GM21423 (cell line): ENCODE data around the gene KCNN2.
A peak's percentile ranks its signal among the peaks of the same experiment; 100 is the strongest.

Experiments
- ATAC-seq: cut with Tn5 transposase; IDR thresholded peaks from one replicate; pipeline ENCODE4 v1.9.1; 2021; ENCODE audit warnings: mild to moderate bottlenecking, moderate library complexity; ENCODE audit not compliant: unreplicated experiment

Gene KCNN2

GRCh38 chr5:114362197-114362976, 517 bp downstream of the KCNN2 start:
- peak; percentile 26 for ATAC-seq

GRCh38 chr5:114362977-114363761, 1.3 kb downstream of the KCNN2 start:
- no peak for ATAC-seq

GRCh38 chr5:114363837-114364236, 2.0 kb downstream of the KCNN2 start:
- ATAC-seq, result no peak

GRCh38 chr5:114367029-114367428, 5.2 kb downstream of the KCNN2 start:
- no peak for ATAC-seq

GRCh38 chr5:114369680-114370417, 8.0 kb downstream of the KCNN2 start:
- no peak for ATAC-seq

- ATAC-seq, result no peak
Measured at GRCh38 chr5:114377050-114377844, 15.4 kb downstream of the KCNN2 start.

- no peak for ATAC-seq
Measured at GRCh38 chr5:114377946-114378345, 16.1 kb downstream of the KCNN2 start.

GRCh38 chr5:114380721-114381120, 18.9 kb downstream of the KCNN2 start:
- ATAC-seq, result no peak

GRCh38 chr5:114387433-114387832, 25.6 kb downstream of the KCNN2 start:
- no peak for ATAC-seq

- ATAC-seq, result no peak
Measured at GRCh38 chr5:114390431-114390830, 28.6 kb downstream of the KCNN2 start.

- no peak for ATAC-seq
Measured at GRCh38 chr5:114391321-114391720, 29.5 kb downstream of the KCNN2 start.

- ATAC-seq, result no peak
Measured at GRCh38 chr5:114393159-114393558, 31.3 kb downstream of the KCNN2 start.

GRCh38 chr5:114402206-114402605, 40.3 kb downstream of the KCNN2 start:
- no peak for ATAC-seq

GRCh38 chr5:114407783-114408182, 45.9 kb downstream of the KCNN2 start:
- no peak for ATAC-seq

- no peak for ATAC-seq
Measured at GRCh38 chr5:114408847-114409246, 47.0 kb downstream of the KCNN2 start.

GRCh38 chr5:114411380-114411931, 49.6 kb downstream of the KCNN2 start:
- no peak for ATAC-seq

- no peak for ATAC-seq
Measured at GRCh38 chr5:114412510-114413171, 50.8 kb downstream of the KCNN2 start.

GRCh38 chr5:114415760-114416159, 53.9 kb downstream of the KCNN2 start:
- ATAC-seq, result no peak

GRCh38 chr5:114416254-114416653, 54.4 kb downstream of the KCNN2 start:
- no peak for ATAC-seq

GRCh38 chr5:114417519-114417918, 55.6 kb downstream of the KCNN2 start:
- no peak for ATAC-seq
